Ecto neural progenitor cell (in vitro differentiated cells): ENCODE data around the gene GAST.
A peak's percentile ranks its signal among the peaks of the same experiment; 100 is the strongest.

ENCODE experiments used
- DNase-seq: peaks from one replicate; pipeline ENCODE4 v3.0.0-alpha.2; 2018; ENCODE audit warnings: low spot score

GAST gene

DNA sequence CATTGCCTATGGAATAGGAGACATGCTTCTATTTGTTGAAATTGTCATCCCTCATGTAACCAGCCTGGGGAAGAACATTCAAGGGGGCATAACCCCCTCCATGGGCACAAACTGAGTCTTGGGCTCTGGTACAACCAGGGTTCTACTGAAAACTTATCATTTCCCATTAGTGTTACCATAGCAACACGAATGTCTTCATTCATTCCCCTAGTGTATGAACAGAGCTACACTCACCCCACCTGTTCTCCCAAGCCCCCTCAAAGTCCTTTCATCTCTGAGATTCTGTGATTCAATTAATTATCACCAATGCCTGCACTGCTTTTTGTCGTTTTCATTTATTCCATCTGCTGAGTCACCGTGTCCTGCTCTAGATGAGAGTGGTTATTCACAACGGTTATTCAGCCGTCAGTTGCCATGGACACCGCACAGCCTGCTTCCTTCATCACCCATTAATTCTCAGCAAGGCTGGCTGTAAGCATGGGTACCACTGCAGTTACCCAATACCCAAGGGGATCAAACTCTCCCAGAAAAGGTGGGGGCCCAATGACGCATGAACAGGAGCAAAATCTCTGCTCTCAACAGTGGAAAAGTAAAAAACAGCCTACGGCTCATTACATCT is 1.6 kb upstream of the GAST start:
- DNase-seq: no peak

- no peak for DNase-seq
Measured at GRCh38 chr17:41717408-41718286, 5.5 kb downstream of the GAST start.

DNA sequence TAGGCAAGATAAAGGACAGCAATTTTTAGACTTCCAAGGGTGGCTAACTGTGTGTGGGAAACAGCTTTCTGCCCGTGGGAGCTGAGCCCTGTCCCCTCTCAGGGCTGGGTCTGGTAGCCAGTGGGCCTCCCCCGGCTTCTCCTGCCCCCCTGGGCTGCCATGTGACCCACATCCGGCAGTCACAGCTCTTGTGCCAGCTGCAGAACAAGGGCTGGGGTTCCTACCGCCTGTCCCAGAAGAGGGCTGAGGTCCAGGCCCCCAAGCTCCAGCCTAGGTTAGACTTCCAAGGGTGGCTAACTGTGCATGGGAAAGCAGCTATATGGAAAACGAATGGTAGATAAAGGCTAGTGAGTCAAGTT is 6.1 kb downstream of the GAST start:
- no peak for DNase-seq

GRCh38 chr17:41722231-41722630 is 10.1 kb downstream of the GAST start:
- no peak for DNase-seq

DNA sequence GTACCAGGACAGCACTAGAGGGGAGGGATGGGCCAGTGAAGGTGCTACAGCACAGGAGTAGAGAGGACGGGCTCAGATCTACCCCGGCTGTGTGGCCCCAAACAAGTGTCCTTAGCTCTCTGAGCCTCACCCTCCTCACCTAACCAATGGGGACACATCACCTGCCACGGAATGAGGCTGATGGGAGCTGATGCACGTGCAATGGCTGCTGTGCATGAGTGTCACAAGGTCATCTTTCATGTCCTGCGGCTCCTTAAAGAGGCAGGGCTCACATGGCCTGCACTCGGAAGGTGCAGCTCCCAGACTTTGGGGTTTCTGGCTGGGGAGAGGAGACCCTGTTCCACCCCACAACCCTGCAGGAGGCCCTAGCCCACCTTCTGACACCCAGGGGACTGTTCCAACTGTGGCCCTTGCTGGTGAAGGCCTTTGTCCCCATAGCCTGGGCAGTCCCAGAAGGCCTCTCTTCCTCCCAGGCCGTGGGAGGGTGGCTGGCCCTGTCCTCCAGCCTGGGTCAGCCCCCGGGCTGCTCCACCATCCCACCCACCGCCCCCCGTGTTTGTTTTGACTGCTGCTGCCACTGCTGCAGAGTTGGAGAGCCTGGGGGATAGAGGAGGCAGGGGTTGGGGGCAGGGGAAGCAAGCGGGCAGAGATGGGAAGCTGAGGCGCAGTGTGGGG is 11.8 kb downstream of the GAST start:
- no peak for DNase-seq

DNA sequence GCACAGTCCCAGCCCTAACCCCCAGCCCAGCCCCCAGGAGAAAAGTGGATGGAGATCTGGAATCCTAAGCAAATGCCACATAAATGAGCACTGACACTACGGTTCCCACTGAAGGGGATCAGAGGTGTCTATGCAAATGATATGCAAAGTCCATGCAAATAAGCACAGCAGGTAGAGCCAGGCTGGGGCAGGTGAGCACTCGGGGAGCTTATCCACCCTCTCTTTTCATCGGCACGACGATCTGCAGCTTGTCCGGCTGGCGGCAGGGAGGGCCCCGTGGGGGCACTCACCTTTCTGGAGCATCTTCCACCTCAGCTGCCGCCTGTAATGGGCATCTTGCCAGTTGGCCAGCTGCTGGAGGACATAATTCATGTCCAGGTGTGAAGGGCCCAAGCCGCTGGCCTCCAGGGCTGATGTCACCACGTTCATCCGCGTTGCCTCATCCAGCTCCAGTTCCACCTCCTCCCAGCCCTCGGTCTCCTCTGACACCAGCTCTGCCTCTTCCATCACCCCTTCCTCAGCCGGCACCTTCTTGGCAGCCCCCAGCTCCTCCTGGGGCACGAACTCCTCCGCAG is 12.4 kb downstream of the GAST start:
- DNase-seq: no peak

GRCh38 chr17:41725134-41725533 is 13.0 kb downstream of the GAST start:
- no peak for DNase-seq

GRCh38 chr17:41728056-41728455 is 15.9 kb downstream of the GAST start:
- no peak for DNase-seq

GRCh38 chr17:41730479-41730878 is 18.3 kb downstream of the GAST start:
- no peak for DNase-seq

GRCh38 chr17:41731836-41732235 is 19.7 kb downstream of the GAST start:
- no peak for DNase-seq

GRCh38 chr17:41733348-41734138 is 21.4 kb downstream of the GAST start:
- DNase-seq: no peak

DNA sequence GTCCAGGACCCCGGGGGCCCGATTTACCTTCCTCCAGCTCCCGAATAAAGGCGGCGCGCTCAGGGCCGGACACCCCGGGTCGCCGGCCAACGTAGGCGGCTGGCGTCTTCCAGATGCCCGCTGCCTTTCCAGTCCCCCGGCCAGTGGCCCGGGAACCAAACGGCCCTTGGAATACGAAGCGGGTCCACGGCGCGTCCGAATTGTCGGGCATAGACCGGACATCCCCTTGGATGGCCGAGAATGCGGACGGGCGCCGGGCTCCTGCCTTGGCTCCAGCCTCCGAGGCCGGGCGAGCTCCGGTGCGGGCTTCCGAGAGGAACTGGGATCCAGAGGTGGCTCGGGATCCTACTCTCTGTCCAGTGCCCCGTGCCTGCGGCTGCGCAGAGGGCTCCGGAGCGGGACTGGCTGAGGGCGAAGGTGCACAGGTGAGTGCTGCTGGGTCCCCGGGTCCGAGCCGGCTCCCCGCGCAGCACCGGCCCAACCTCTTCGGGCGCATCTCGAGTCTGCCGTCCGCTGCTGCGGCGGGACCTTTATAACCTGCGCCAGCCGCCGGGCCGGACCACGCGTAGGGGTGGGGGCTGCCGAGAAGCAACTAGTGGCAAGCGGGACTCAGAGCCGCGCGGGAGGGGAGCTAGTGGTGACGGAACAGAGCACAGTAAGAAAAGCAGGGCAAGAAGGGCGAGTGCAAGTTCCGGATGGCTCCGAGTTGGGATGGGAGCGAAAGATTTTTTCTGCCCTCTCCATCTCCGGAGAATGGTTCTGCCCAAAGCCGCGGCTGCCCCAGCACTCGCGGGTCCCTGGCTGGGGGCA is 22.2 kb downstream of the GAST start, which contains the start of gene HAP1:
Gene HAP1 (minus strand): TSS at position 505 of the 810 bp plus-strand sequence. CDS start 9 bp downstream, at position 496.
- peak; percentile 92 for DNase-seq

- DNase-seq: no peak
Measured at GRCh38 chr17:41734949-41735313, 22.8 kb downstream of the GAST start.

DNA sequence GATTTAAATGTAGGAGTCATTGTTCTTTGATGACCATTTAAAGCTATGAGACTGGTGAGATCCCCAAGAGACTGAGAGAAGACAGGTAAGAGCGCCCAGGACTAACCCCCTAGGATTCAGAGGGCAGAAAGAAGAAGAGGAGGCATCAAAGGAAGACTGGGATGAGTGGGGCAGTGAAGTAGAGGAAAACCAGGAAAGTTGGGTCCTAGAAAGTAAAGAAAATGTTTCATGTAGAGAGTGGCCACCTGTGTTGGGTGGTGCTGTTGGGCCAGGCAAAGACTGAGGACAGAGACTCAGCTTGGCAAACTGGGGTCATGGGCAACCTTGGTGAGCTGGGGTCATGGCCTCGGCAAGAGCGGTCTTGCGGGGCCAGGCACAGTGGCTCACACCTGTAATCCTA is 23.6 kb downstream of the GAST start:
- no peak for DNase-seq

- no peak for DNase-seq
Measured at GRCh38 chr17:41736983-41737679, 25.0 kb downstream of the GAST start.

GRCh38 chr17:41737680-41738023 is 25.5 kb downstream of the GAST start:
- no peak for DNase-seq

- peak; percentile 96 for DNase-seq
Measured at GRCh38 chr17:41738077-41738800, 26.1 kb downstream of the GAST start.

- DNase-seq: no peak
Measured at GRCh38 chr17:41738801-41739112, 26.6 kb downstream of the GAST start.

DNA sequence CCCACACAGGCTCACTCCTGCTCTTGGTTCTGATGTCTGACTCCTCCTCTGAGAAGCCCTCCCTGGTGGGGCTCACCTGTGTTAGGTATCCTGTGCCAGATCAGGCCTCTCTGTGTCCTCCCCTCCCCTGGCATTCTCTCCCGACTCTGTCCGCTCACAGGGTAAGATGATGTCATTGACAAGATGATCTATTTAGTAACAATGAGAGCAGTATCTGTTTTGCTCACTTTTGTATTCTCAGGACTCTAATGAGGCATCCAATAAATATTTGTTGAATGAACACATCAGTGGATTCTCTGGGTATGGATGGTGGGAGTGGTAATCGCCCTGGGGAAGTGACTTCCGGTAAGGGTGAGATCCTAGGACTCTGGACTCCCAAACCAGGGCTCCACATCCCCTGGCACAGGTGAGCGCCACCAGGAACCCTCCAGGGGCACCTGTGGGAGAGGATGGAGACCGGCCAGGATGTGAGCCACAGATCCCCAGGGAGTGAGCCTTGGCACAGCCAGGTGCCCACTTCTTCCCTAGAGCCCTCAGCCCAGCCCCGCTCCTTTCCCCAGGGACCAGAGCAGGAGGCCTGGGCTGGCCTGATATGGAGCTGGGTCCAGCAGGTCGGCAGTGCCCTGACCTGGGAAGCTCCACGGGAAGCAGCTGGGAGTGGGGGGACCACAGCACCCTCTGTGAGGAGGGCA is 27.7 kb downstream of the GAST start:
- no peak for DNase-seq
